ENCODE measurements around the gene LOXHD1. TPM values are rescaled to one million over a fixed set of nuclear protein-coding genes. Genes with fewer than 3 reads are reported as not detected.

Gene LOXHD1
- total and polyA plus RNA-seq, 10 of the 15 experiments (the other 5 are each of a cell fraction or from before 2014, with no cell fraction given) = not detected

GRCh38 chr18:46615720-46616119 lies 41.3 kb downstream of the LOXHD1 start:
- H3K27me3 ChIP-seq (replicated peaks in 1 of 2; ENCODE audit: control insufficient read depth in 2 of 2, insufficient read depth in 2 of 2, low read length in 1 of 2) = no peaks in the 10 kb centered on the region
- intact Hi-C loops (cut with micrococcal nuclease; ENCODE audit: unreplicated experiment) (no loop called here), in situ Hi-C loops (cut with MboI) (no loop called here)
- ChIA-PET POLR2A (no interaction called here), RAD21 (ENCODE audit: unreplicated experiment) (no interaction called here), SMC1A (ENCODE audit: uncharacterized antibody, unreplicated experiment) (no interaction called here), CTCF (interaction anchor here (0.6 kb wide), 1 partner anchor 62 kb away, joined by 4 read pairs; no protein-coding TSS in a partner anchor)
- H3K36me3 ChIP-seq (ENCODE audit: control insufficient read depth in 2 of 2, insufficient read depth in 2 of 2, low read length in 1 of 2) = no peaks in the 10 kb centered on the region
- FAIRE-seq (no peak), ATAC-seq (no peak), DNase-seq (ENCODE audit: low read depth, low spot score) (no peak)
- H3K4me3 ChIP-seq = no peak overlapping the region
- H3K4me1 ChIP-seq (ENCODE audit: control insufficient read depth, insufficient read depth, low read length) = no peaks in the 10 kb centered on the region
- H3K27ac ChIP-seq (ENCODE audit: control insufficient read depth, insufficient read depth) = no peak overlapping the region
- no peak overlapping the region for H2AFZ ChIP-seq (ENCODE audit: control insufficient read depth, low read depth, low read length)
- BruUV-seq (replicated peaks) = no TSS peak
- H3K9me3 ChIP-seq (replicated peaks; ENCODE audit: control insufficient read depth, insufficient read depth, low read length) = no peaks in the 10 kb centered on the region
- H3K4me2 ChIP-seq (ENCODE audit: control insufficient read depth, insufficient read depth) = no peak overlapping the region
- no peaks in the 10 kb centered on the region for H4K20me1 ChIP-seq (ENCODE audit: control insufficient read depth, insufficient read depth)
- no peaks in the 10 kb centered on the region for H3K79me2 ChIP-seq (ENCODE audit: control insufficient read depth, insufficient read depth, low read length)
- no peak overlapping the region for H3K9ac ChIP-seq (ENCODE audit: control insufficient read depth, insufficient read depth, low read length)
- TF ChIP-seq SREBF2 (IDR thresholded peaks at IDR 0.05; ENCODE audit: low read length) (no peak), POLR2A (IDR thresholded peaks at IDR 0.05; ENCODE audit: low read depth, low read length) (no peak), NBN (IDR thresholded peaks at IDR 0.05) (no peak), ZBTB33 (IDR thresholded peaks at IDR 0.05) (no peak), SUZ12 (IDR thresholded peaks at IDR 0.05; ENCODE audit: unreplicated experiment) (no peak), STAT3 (IDR thresholded peaks at IDR 0.05; ENCODE audit: low read depth, low read length) (no peak), NR2C1 (IDR thresholded peaks at IDR 0.05) (no peak), USF1 (IDR thresholded peaks at IDR 0.05; ENCODE audit: borderline replicate concordance, extremely low read length, insufficient read depth, low read depth, low read length) (no peak), ATF2 (IDR thresholded peaks at IDR 0.05; ENCODE audit: low read length) (no peak), ESRRA (IDR thresholded peaks at IDR 0.05; ENCODE audit: low read length) (no peak), REST (IDR thresholded peaks at IDR 0.05; ENCODE audit: low read depth, low read length) (no peak), ZNF687 (IDR thresholded peaks at IDR 0.05) (no peak), MAX (IDR thresholded peaks at IDR 0.05; ENCODE audit: low read depth, low read length) (no peak)

Data from GM12878 (cell line).